IMR-90 (cell line): ENCODE measurements around the gene VPS11. TPM values are rescaled to one million over a fixed set of nuclear protein-coding genes. Genes with fewer than 3 reads are reported as not detected.

Source experiments
- ATAC-seq: fragments of 200-7000 bp; cut with Tn5 transposase; 2 replicates; pipeline ENCODE4 v1.9.1; 2020; ENCODE audit warnings: low read depth, mild to moderate bottlenecking, moderate library complexity
- BruUV-seq: library from RNA; stranded (reverse); fragments of 400-500 nt; replicated peaks from 2 replicates; lab custom pipeline; 2021; lab: Mats Ljungman, UMichigan
- CTCF ChIA-PET: fragments of 300-600 bp; formaldehyde crosslinking; extraction: SDS; loops from one replicate; lab custom pipeline; 2021; ENCODE audit warnings: antibody characterized with exemption; lab: Yijun Ruan, JAX
- POLR2A ChIA-PET: fragments of 300-600 bp; sonication (Branson Sonifier 250); formaldehyde crosslinking; loops from one replicate; lab custom pipeline; 2022; ENCODE audit warnings: antibody characterized with exemption; ENCODE audit not compliant: unreplicated experiment; lab: Charles Lee
- DNase-seq: peaks from one replicate; pipeline ENCODE4 v3.0.0; 2013
- H2AFZ ChIP-seq: replicated peaks from 2 replicates; pipeline ENCODE3; 2013; ENCODE audit warnings: low read length, mild to moderate bottlenecking; ENCODE audit not compliant: poor library complexity
- H2AK5ac ChIP-seq: 2 replicates; pipeline ENCODE4 v1.6.1; 2013; ENCODE audit warnings: low read depth, low read length, inconsistent platforms
- H2AK9ac ChIP-seq: replicated peaks from 2 replicates; pipeline ENCODE3; 2013; ENCODE audit warnings: mild to moderate bottlenecking, low read depth, low read length, moderate library complexity; ENCODE audit not compliant: poor library complexity
- H2BK120ac ChIP-seq: 2 replicates; pipeline ENCODE4 v1.6.1; 2013; ENCODE audit warnings: low read depth, low read length, inconsistent platforms
- H2BK15ac ChIP-seq: 3 replicates; pipeline ENCODE4 v1.6.1; 2013; ENCODE audit warnings: low read depth, low read length, inconsistent platforms
- H2BK20ac ChIP-seq: 2 replicates; pipeline ENCODE4 v1.6.1; 2013; ENCODE audit warnings: low read depth, mild to moderate bottlenecking, inconsistent platforms, low read length, moderate library complexity
- H2BK5ac ChIP-seq: 2 replicates; pipeline ENCODE4 v1.6.1; 2013; ENCODE audit warnings: mild to moderate bottlenecking, low read depth, low read length, inconsistent platforms; ENCODE audit not compliant: poor library complexity, severe bottlenecking
- H3K14ac ChIP-seq: replicated peaks from 2 replicates; pipeline ENCODE4 v1.6.1; 2013; ENCODE audit warnings: low read depth, low read length, inconsistent platforms
- H3K18ac ChIP-seq: 2 replicates; pipeline ENCODE4 v1.6.1; 2013; ENCODE audit warnings: low read depth, low read length, control low read depth
- H3K23ac ChIP-seq: 2 replicates; pipeline ENCODE4 v1.6.1; 2013; ENCODE audit warnings: low read depth, low read length, inconsistent platforms
- H3K27ac ChIP-seq: 2 replicates; pipeline ENCODE4 v1.5.1; 2013; ENCODE audit warnings: mild to moderate bottlenecking, control low read depth, low read length; ENCODE audit not compliant: insufficient read depth
- H3K27me3 ChIP-seq: 2 replicates; pipeline ENCODE4 v1.6.1; 2013; ENCODE audit warnings: low read length; ENCODE audit not compliant: control insufficient read depth, insufficient read depth
- H3K36me3 ChIP-seq: 2 replicates; pipeline ENCODE4 v1.6.1; 2013; ENCODE audit warnings: low read length, mixed read lengths; ENCODE audit not compliant: control insufficient read depth, insufficient read depth
- H3K4ac ChIP-seq: 2 replicates; pipeline ENCODE4 v1.6.1; 2013; ENCODE audit warnings: low read depth, low read length, inconsistent platforms
- H3K4me1 ChIP-seq: 2 replicates; pipeline ENCODE4 v1.6.1; 2013; ENCODE audit warnings: low read length, mixed read lengths; ENCODE audit not compliant: control insufficient read depth, insufficient read depth
- H3K4me2 ChIP-seq: 2 replicates; pipeline ENCODE4 v1.6.1; 2013; ENCODE audit warnings: low read depth, mild to moderate bottlenecking, control low read depth, low read length, moderate library complexity
- H3K4me3 ChIP-seq: 2 replicates; pipeline ENCODE4 v1.5.1; 2013; ENCODE audit warnings: low read depth, mild to moderate bottlenecking, control low read depth, low read length, moderate library complexity; ENCODE audit not compliant: insufficient read depth
- H3K56ac ChIP-seq: 2 replicates; pipeline ENCODE4 v1.6.1; 2013; ENCODE audit warnings: low read length, inconsistent platforms; ENCODE audit not compliant: insufficient read depth; ENCODE audit errors: extremely low read depth
- H3K79me1 ChIP-seq, 2 experiments: 2 replicates each; pipeline ENCODE4 v1.6.1; 2013; ENCODE audit warnings: low read length in 2 of 2, inconsistent platforms in 1 of 2, low read depth in 1 of 2
- H3K9ac ChIP-seq: 2 replicates; pipeline ENCODE4 v1.6.1; 2013; ENCODE audit warnings: low read depth, low read length, control low read depth
- H3K9me1 ChIP-seq: 2 replicates; pipeline ENCODE4 v1.6.1; 2013; ENCODE audit warnings: low read length, inconsistent platforms; ENCODE audit not compliant: insufficient read depth
- H3K9me3 ChIP-seq: 2 replicates; pipeline ENCODE4 v1.6.1; 2013; ENCODE audit warnings: low read length; ENCODE audit not compliant: control insufficient read depth, insufficient read depth
- H4K20me1 ChIP-seq: 2 replicates; pipeline ENCODE4 v1.6.1; 2013; ENCODE audit warnings: low read length, inconsistent platforms; ENCODE audit not compliant: insufficient read depth
- H4K5ac ChIP-seq: 2 replicates; pipeline ENCODE4 v1.6.1; 2013; ENCODE audit warnings: mild to moderate bottlenecking, low read depth, low read length, control low read depth
- H4K8ac ChIP-seq, 2 experiments: 2 replicates each; pipeline ENCODE4 v1.6.1; 2013; ENCODE audit warnings: low read depth in 2 of 2, low read length in 2 of 2, control low read depth in 1 of 2, inconsistent platforms in 1 of 2
- H4K91ac ChIP-seq: 2 replicates; pipeline ENCODE4 v1.6.1; 2013; ENCODE audit warnings: low read depth, low read length, inconsistent platforms; ENCODE audit not compliant: insufficient read depth
- BHLHE40 ChIP-seq: fragments of 150-350 bp; IDR thresholded peaks from 2 replicates; pipeline ENCODE4 v1.6.1; 2016; ENCODE audit warnings: mild to moderate bottlenecking, low read depth, low read length
- CEBPB ChIP-seq: IDR thresholded peaks from 2 replicates; pipeline ENCODE4 v1.6.1; 2012; ENCODE audit warnings: low read depth, low read length, improper control_type of control experiment
- MAFK ChIP-seq: IDR thresholded peaks from 2 replicates; pipeline ENCODE4 v1.6.1; 2012; ENCODE audit warnings: low read depth, low read length, improper control_type of control experiment
- MAZ ChIP-seq: IDR thresholded peaks from 2 replicates; pipeline ENCODE4 v1.6.1; 2012; ENCODE audit warnings: low read depth, mild to moderate bottlenecking, low read length, improper control_type of control experiment, moderate library complexity, borderline replicate concordance
- MXI1 ChIP-seq: IDR thresholded peaks from 2 replicates; pipeline ENCODE4 v1.6.1; 2012; ENCODE audit warnings: low read depth, mild to moderate bottlenecking, low read length, moderate library complexity, borderline replicate concordance
- NFE2L2 ChIP-seq: fragments of 150-350 bp; IDR thresholded peaks from 2 replicates; pipeline ENCODE4 v1.6.1; 2016; ENCODE audit warnings: low read depth, mild to moderate bottlenecking, low read length
- POLR2A ChIP-seq: IDR thresholded peaks from 2 replicates; pipeline ENCODE4 v1.6.1; 2012; ENCODE audit warnings: mild to moderate bottlenecking, low read depth, low read length
- RAD21 ChIP-seq: IDR thresholded peaks from 2 replicates; pipeline ENCODE4 v1.6.1; 2012; ENCODE audit warnings: low read length, improper control_type of control experiment
- USF2 ChIP-seq: fragments of 150-350 bp; IDR thresholded peaks from 2 replicates; pipeline ENCODE4 v1.6.1; 2017; ENCODE audit warnings: mild to moderate bottlenecking, antibody characterized with exemption, low read length, low read depth
- WGBS, 2 experiments: methylation state at CpG; one replicate each; pipeline versions ENCODE4 v1.1.5 to v1.1.7; 2013; ENCODE audit warnings: missing lambda C conversion rate in 2 of 2; ENCODE audit not compliant: insufficient read length in 1 of 2; ENCODE audit errors: extremely low coverage in 2 of 2; 5-methylcytosine and 5-hydroxymethylcytosine counted together
- dilution Hi-C: fragments of 300-500 bp; cut with HindIII; formaldehyde crosslinking; loops from one replicate; pipeline ENCODE4 v1.14.3; 2018; ENCODE audit warnings: low sequenced_read_pairs; ENCODE audit not compliant: unreplicated experiment
- in situ Hi-C: fragments of 300-500 bp; cut with MboI; formaldehyde crosslinking; loops from 3 replicates; pipeline ENCODE4 v1.14.3; 2019; ENCODE audit warnings: low sequenced_read_pairs, inconsistent platforms, mixed read lengths
- intact Hi-C: fragments of 100-400 bp; cut with micrococcal nuclease; formaldehyde crosslinking; loops from 2 replicates; pipeline ENCODE4 v1.10.0; 2022
- polyA plus RNA-seq, 3 experiments: library from polyadenylated mRNA; depleted of rRNA; stranded (reverse); fragments of >200 nt; gene quantifications; 2 replicates each; pipeline ENCODE4 v1.2.3, GENCODE V29; 2012; ENCODE audit warnings: low replicate concordance in 1 of 3
- total RNA-seq: library from RNA; depleted of rRNA; stranded (reverse); fragments of >200 nt; gene quantifications from 2 replicates; pipeline ENCODE4 v1.2.3, GENCODE V29; 2012

The VPS11 gene
- total and polyA plus RNA-seq, 2 of the 4 experiments (the other 2 are of a cell fraction) = 19.7 to 30.5 TPM

GRCh38 chr11:119084663-119085436 is 17.2 kb downstream of the VPS11 start, which contains the start of gene HMBS:
Gene HMBS (plus strand): TSS chr11:119084881. CDS start chr11:119085034, 153 bp downstream.
- H2BK20ac ChIP-seq = no peak within 1 kb of the TSS
- H2BK120ac ChIP-seq = peak within 1 kb of the TSS; percentile 59; the same call in 1 of the 2 replicates
- peak within 1 kb of the TSS; percentile 94 for H3K4ac ChIP-seq
- H2BK15ac ChIP-seq = no peak within 1 kb of the TSS; the same call in 2 of the 3 replicates
- H3K27ac ChIP-seq = peak within 1 kb of the TSS; percentile 85
- H2AK9ac ChIP-seq = peak within 1 kb of the TSS; percentile 92
- H3K4me1 ChIP-seq = peaks cover 5% of the 10 kb centered on the region
- H3K56ac ChIP-seq = peak within 1 kb of the TSS; percentile 59
- H3K27me3 ChIP-seq = no peaks in the 10 kb centered on the region
- intact Hi-C loops = loop anchor here (1.0 kb wide), 1 partner anchor 9 kb away; no protein-coding TSS in a partner anchor
- peak within 1 kb of the TSS; percentile 98 for H2AFZ ChIP-seq
- peak within 1 kb of the TSS; percentile 91 for H3K23ac ChIP-seq
- ChIA-PET POLR2A (interaction anchor here (0.5 to 1.6 kb wide), 11 partner anchors 9 to 605 kb away, joined by 3 to 11 read pairs (median 5); partner anchors contain the start of genes DPAGT1 and VPS11), CTCF (interaction anchor here (0.7 kb wide), 1 partner anchor 120 kb away, joined by 6 read pairs; no protein-coding TSS in a partner anchor)
- ATAC-seq (peak; percentile 96), DNase-seq (peak; percentile 94)
- peak within 1 kb of the TSS; percentile 82 for H2AK5ac ChIP-seq
- peak within 1 kb of the TSS; percentile 37 to 90 for H4K8ac ChIP-seq
- no TSS peak for BruUV-seq
- H4K91ac ChIP-seq = peak within 1 kb of the TSS; percentile 68
- peak within 1 kb of the TSS; percentile 94 for H3K14ac ChIP-seq
- H2BK5ac ChIP-seq = peak within 1 kb of the TSS; percentile 83
- H3K9ac ChIP-seq = peak within 1 kb of the TSS; percentile 82
- H3K79me1 ChIP-seq = peaks cover 26 to 29% of the 10 kb centered on the region in 2 experiments; a peak in 3 of 4 replicates
- H3K4me3 ChIP-seq = peak within 1 kb of the TSS; percentile 74
- dilution Hi-C loops = no loop called here
- TF ChIP-seq CEBPB = peak; percentile 98
- TF ChIP-seq MAFK = no peak
- peak; percentile 79; the same call in 1 of the 2 replicates for TF ChIP-seq MAZ
- peak; percentile 39; the same call in 1 of the 2 replicates for TF ChIP-seq BHLHE40
- TF ChIP-seq POLR2A = peak; percentile 68; the same call in 1 of the 2 replicates
- TF ChIP-seq MXI1 = peak; percentile 65; the same call in 1 of the 2 replicates
- no peak for TF ChIP-seq NFE2L2
- peak; percentile 77 for TF ChIP-seq USF2
- TF ChIP-seq RAD21 = no peak
- 2% methylated on average over 20 of the region's 45 CpGs; no CpG with 5 or more reads in 1 of the 2 experiments for WGBS, 2 experiments
- in situ Hi-C loops = no loop called here
- peaks cover 15% of the 10 kb centered on the region for H3K36me3 ChIP-seq
- peak within 1 kb of the TSS; percentile 58 for H4K5ac ChIP-seq
- no peaks in the 10 kb centered on the region for H3K9me3 ChIP-seq
- H3K4me2 ChIP-seq = peak within 1 kb of the TSS; percentile 81
- no peak within 1 kb of the TSS for H3K18ac ChIP-seq
- no peaks in the 10 kb centered on the region for H4K20me1 ChIP-seq
- peaks cover 9% of the 10 kb centered on the region; the same call in 1 of the 2 replicates for H3K9me1 ChIP-seq
